Activated CD8-positive, alpha-beta T cell treated with anti-CD3 and anti-CD28 coated beads for 36 hours (primary cell): ENCODE measurements around the gene HSPA1A. TPM values are rescaled to one million over a fixed set of nuclear protein-coding genes. Genes with fewer than 3 reads are reported as not detected.
"Not testable (repeated sequence)": the region's sequence is repeated elsewhere in the genome, so short reads cannot be mapped to it uniquely, and the experiment has no call there.

Experiments
- ATAC-seq: fragments of 200-7000 bp; cut with Tn5 transposase; one replicate; pipeline ENCODE4 v1.10.0; 2021; ENCODE audit warnings: mild to moderate bottlenecking, moderate library complexity
- CTCF ChIA-PET: fragments of 350-600 bp; sonication (Branson Sonifier 250); formaldehyde crosslinking; loops from one replicate; lab custom pipeline; 2021; ENCODE audit warnings: antibody characterized with exemption; lab: Charles Lee
- POLR2A ChIA-PET: fragments of 350-600 bp; sonication (Branson Sonifier 250); formaldehyde crosslinking; loops from one replicate; lab custom pipeline; 2021; ENCODE audit warnings: antibody characterized with exemption; lab: Charles Lee
- DNase-seq: peaks from one replicate; pipeline ENCODE4 v3.0.0-alpha.2; 2020
- H3K27ac Mint-ChIP-seq: one replicate; pipeline ENCODE4 v1.8.0; 2021; ENCODE audit warnings: mild to moderate bottlenecking, mixed read lengths
- H3K27me3 Mint-ChIP-seq: one replicate; pipeline ENCODE4 v1.8.0; 2021; ENCODE audit warnings: mixed read lengths
- H3K36me3 Mint-ChIP-seq: one replicate; pipeline ENCODE4 v1.8.0; 2021; ENCODE audit warnings: low read depth, mixed read lengths
- H3K4me1 Mint-ChIP-seq: one replicate; pipeline ENCODE4 v1.8.0; 2021; ENCODE audit warnings: low read depth, mixed read lengths
- H3K4me3 Mint-ChIP-seq: one replicate; pipeline ENCODE4 v1.8.0; 2021; ENCODE audit warnings: mild to moderate bottlenecking, moderate library complexity, mixed read lengths
- H3K9me3 Mint-ChIP-seq: one replicate; pipeline ENCODE4 v1.8.0; 2021; ENCODE audit warnings: mixed read lengths
- intact Hi-C: fragments of 100-400 bp; cut with micrococcal nuclease; formaldehyde crosslinking; loops from one replicate; pipeline ENCODE4 v1.10.0; 2022
- total RNA-seq, 2 experiments: library from RNA; stranded (reverse); gene quantifications; one replicate each; pipeline ENCODE4 v1.2.3, GENCODE V29; 2021
- TF ChIP-seq, protein P1 (sequence below): fragments of 200-600 bp; IDR thresholded peaks from one replicate; pipeline ENCODE4 v1.8.0; 2022; ENCODE audit warnings: antibody characterized with exemption, mild to moderate bottlenecking

HSPA1A gene
- total RNA-seq, 2 experiments from 2014 or later: 36.6 to 37.8 TPM

DNA sequence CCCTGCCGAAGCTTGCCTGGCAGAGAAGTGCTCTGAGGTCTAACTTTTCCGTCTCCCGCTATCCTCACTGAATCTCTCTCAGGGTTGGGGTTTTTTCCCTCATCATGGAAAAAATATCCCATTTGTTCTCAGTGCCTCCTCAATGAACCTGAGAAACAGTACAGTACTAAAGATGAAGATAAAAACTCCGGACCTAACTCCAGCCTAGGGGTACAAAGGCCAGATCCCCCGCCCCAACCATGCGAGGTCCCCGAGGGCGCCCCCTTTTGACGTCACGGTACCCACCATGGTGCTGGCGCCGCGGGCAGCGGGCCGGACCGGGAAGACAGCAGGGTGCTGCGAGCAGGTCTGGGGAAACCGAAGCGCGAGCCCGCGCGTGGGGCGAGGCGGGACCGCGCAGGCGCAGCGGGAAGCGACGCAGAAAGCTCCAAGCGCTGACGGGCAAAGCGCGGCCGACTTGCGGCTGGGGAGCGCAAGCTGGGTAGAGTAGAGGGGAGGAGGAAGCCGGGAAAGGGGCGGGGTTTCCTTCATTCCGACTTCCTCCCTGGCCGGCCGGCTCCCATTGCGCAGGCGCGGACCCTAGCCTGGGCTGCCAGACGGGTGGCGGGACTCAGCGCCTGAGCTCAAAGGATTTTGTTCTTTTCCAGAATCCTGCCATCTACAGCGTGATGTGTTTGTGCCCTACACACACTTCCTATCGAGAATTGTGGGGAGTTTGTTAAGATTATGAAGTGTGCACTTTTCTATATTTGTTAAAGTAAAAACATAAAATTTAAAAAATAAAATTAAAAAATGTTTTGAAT, 8.7 kb upstream of the HSPA1A start, which contains the start of gene LSM2:
TSS of gene LSM2 (minus strand) at position 497 of the 803 bp plus-strand sequence. CDS start at position 288, 209 bp downstream.
- POLR2A ChIA-PET: interaction anchor here (0.6 to 2.1 kb wide), 20 partner anchors 9 to 1165 kb away, joined by 3 to 16 read pairs (median 3); partner anchors contain the start of genes DDX39B, HSPA1A, HSPA1B and HSPA1L

DNA sequence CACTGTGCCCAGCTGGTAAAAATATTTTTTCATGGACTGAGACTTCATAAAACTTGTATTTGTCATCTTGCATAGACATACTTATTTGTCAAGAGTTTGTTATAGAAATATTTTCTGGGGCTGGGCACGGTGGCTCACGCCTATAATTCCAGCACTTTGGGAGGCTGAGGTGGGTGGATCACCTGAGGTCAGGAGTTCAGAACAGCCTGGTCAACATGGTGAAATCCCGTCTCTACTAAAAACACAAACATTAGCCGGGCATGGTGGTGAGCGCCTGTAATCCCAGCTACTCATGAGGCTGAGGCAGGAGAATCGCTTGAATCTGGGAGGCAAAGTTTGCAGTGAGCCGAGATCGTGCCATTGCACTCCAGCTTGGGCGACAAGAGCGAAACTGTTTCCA, 6.7 kb upstream of the HSPA1A start:
- DNase-seq, H3K4me3 Mint-ChIP-seq, ATAC-seq, H3K9me3 Mint-ChIP-seq, H3K27me3 Mint-ChIP-seq, intact Hi-C loops, H3K36me3 Mint-ChIP-seq: not testable (repeated sequence)
- POLR2A ChIA-PET: interaction anchor here (0.6 to 0.9 kb wide), 3 partner anchors 13 to 909 kb away, joined by 3 to 4 read pairs (median 3); no protein-coding TSS in a partner anchor
- Mint-ChIP-seq H3K27ac (peak overlapping the region; percentile 20), H3K4me1 (peaks cover 28% of the 10 kb centered on the region)
- CTCF ChIA-PET: interaction anchor here (0.9 to 2.6 kb wide), 4 partner anchors 12 to 79 kb away, joined by 3 to 11 read pairs (median 4); no protein-coding TSS in a partner anchor

More for the DNA sequence above, 8.7 kb upstream of the HSPA1A start, which contains the start of gene LSM2:
- CTCF ChIA-PET: interaction anchor here (0.7 to 3.1 kb wide), 18 partner anchors 9 to 125 kb away, joined by 3 to 28 read pairs (median 4); partner anchors contain the start of genes ABHD16A, DDAH2, HSPA1A and HSPA1L
- DNase-seq (peak; percentile 98), ATAC-seq (peak; percentile 98)
- H3K4me1 Mint-ChIP-seq: peaks cover 19% of the 10 kb centered on the region
- H3K27me3 Mint-ChIP-seq: no peaks in the 10 kb centered on the region
- peak within 1 kb of the TSS; percentile 98 for H3K4me3 Mint-ChIP-seq
- H3K9me3 Mint-ChIP-seq: no peaks in the 10 kb centered on the region
- intact Hi-C loops: no loop called here
- H3K27ac Mint-ChIP-seq: peak within 1 kb of the TSS; percentile 97
- TF ChIP-seq, protein P1, sequence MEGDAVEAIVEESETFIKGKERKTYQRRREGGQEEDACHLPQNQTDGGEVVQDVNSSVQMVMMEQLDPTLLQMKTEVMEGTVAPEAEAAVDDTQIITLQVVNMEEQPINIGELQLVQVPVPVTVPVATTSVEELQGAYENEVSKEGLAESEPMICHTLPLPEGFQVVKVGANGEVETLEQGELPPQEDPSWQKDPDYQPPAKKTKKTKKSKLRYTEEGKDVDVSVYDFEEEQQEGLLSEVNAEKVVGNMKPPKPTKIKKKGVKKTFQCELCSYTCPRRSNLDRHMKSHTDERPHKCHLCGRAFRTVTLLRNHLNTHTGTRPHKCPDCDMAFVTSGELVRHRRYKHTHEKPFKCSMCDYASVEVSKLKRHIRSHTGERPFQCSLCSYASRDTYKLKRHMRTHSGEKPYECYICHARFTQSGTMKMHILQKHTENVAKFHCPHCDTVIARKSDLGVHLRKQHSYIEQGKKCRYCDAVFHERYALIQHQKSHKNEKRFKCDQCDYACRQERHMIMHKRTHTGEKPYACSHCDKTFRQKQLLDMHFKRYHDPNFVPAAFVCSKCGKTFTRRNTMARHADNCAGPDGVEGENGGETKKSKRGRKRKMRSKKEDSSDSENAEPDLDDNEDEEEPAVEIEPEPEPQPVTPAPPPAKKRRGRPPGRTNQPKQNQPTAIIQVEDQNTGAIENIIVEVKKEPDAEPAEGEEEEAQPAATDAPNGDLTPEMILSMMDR: no peak
- peaks cover 15% of the 10 kb centered on the region for H3K36me3 Mint-ChIP-seq

DNA sequence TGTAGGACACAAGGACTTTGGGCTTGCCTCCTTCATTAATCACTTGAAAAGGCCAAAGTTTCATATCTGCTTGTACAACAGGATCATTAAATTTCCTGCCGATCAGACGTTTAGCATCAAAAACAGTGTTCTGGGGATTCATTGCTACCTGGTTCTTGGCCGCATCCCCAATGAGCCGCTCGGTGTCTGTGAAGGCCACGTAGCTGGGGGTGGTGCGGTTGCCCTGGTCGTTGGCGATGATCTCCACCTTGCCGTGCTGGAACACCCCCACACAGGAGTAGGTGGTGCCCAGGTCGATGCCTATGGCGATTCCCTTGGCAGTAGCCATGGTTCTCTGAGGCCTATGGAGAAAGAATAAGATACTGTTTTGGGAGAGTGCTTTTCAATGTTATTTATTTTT, 3.7 kb upstream of the HSPA1A start:
- H3K27ac Mint-ChIP-seq: no peak overlapping the region
- no peaks in the 10 kb centered on the region for H3K27me3 Mint-ChIP-seq
- POLR2A ChIA-PET: interaction anchor here (0.5 to 1.7 kb wide), 8 partner anchors 10 to 159 kb away, joined by 3 to 5 read pairs (median 3); partner anchors contain the start of gene BAG6
- DNase-seq (no peak), ATAC-seq (no peak)
- intact Hi-C loops: no loop called here
- no peaks in the 10 kb centered on the region for H3K9me3 Mint-ChIP-seq
- peaks cover 24% of the 10 kb centered on the region for H3K4me1 Mint-ChIP-seq
- no peak overlapping the region for H3K4me3 Mint-ChIP-seq
- CTCF ChIA-PET: interaction anchor here (0.7 to 2.1 kb wide), 5 partner anchors 16 to 82 kb away, joined by 3 to 9 read pairs (median 6); partner anchors contain the start of gene VARS1
- no peaks in the 10 kb centered on the region for H3K36me3 Mint-ChIP-seq
- TF ChIP-seq, protein P1: no peak

DNA sequence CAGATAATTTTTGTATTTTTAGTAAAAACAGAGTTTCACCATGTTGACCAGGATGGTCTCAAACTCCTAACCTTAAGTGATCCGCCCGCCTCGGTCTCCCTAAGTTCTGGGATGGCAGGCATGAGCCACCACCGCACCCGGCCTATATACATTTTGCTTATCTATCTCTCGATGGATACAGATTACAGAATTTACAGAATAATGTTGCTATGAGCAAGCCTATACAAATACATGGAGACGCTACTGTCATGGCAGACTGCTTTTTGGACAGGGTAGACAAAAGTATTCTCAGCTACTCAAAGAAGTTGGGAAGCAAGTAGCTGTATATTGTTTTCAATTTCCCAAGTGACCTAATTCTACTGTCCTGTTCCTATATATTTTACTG, 1.9 kb upstream of the HSPA1A start:
- no peaks in the 10 kb centered on the region for H3K9me3 Mint-ChIP-seq
- peak overlapping the region; percentile 90 for H3K27ac Mint-ChIP-seq
- ATAC-seq (no peak), DNase-seq (no peak)
- H3K4me1 Mint-ChIP-seq: peaks cover 32% of the 10 kb centered on the region
- CTCF ChIA-PET: interaction anchor here (0.7 to 3.7 kb wide), 7 partner anchors 17 to 139 kb away, joined by 3 to 16 read pairs (median 6); partner anchors contain the start of genes MSH5 and VARS1
- peaks cover 3% of the 10 kb centered on the region for H3K36me3 Mint-ChIP-seq
- H3K4me3 Mint-ChIP-seq: peak overlapping the region; percentile 85
- intact Hi-C loops: no loop called here
- POLR2A ChIA-PET: interaction anchor here (0.6 to 1.2 kb wide), 2 partner anchors 25 to 148 kb away, joined by 3 to 5 read pairs; partner anchors contain the start of genes CSNK2B and GPANK1
- H3K27me3 Mint-ChIP-seq: no peaks in the 10 kb centered on the region
- TF ChIP-seq, protein P1: no peak

DNA sequence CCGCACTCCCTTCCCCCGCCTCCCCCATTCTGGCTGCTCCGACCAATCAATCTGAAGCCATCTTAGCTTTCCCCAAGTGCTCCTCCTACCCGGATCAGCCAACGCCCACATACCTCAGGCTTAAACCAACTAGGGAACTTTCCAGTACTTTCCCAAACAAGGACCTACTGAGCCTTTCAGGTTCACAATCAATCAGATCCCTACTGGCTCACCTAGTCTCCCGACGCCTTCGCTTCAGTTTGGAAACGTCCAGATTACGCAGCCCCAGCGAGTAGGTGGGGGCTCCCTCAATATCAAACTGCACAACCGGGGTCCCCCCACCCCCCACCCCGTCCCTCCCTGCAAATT, 692 bp upstream of the HSPA1A start:
- intact Hi-C loops: no loop called here
- Mint-ChIP-seq H3K9me3 (no peaks in the 10 kb centered on the region), H3K36me3 (peaks cover 6% of the 10 kb centered on the region), H3K27ac (peak overlapping the region; percentile 92), H3K4me3 (peak overlapping the region; percentile 85), H3K4me1 (peaks cover 37% of the 10 kb centered on the region), H3K27me3 (no peaks in the 10 kb centered on the region)
- ChIA-PET POLR2A (interaction anchor here (0.9 to 1.6 kb wide), 3 partner anchors 8 to 17 kb away, joined by 3 to 6 read pairs (median 4); partner anchors contain the start of gene LSM2), CTCF (interaction anchor here (0.9 to 3.7 kb wide), 6 partner anchors 8 to 76 kb away, joined by 3 to 16 read pairs (median 4); partner anchors contain the start of genes LSM2, MSH5 and VARS1)
- TF ChIP-seq, protein P1: no peak
- ATAC-seq (peak; percentile 53), DNase-seq (peak; percentile 76)

DNA sequence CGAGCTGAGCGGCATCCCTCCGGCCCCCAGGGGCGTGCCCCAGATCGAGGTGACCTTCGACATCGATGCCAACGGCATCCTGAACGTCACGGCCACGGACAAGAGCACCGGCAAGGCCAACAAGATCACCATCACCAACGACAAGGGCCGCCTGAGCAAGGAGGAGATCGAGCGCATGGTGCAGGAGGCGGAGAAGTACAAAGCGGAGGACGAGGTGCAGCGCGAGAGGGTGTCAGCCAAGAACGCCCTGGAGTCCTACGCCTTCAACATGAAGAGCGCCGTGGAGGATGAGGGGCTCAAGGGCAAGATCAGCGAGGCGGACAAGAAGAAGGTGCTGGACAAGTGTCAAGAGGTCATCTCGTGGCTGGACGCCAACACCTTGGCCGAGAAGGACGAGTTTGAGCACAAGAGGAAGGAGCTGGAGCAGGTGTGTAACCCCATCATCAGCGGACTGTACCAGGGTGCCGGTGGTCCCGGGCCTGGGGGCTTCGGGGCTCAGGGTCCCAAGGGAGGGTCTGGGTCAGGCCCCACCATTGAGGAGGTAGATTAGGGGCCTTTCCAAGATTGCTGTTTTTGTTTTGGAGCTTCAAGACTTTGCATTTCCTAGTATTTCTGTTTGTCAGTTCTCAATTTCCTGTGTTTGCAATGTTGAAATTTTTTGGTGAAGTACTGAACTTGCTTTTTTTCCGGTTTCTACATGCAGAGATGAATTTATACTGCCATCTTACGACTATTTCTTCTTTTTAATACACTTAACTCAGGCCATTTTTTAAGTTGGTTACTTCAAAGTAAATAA, 2.0 kb downstream of the HSPA1A start:
- DNase-seq, H3K27me3 Mint-ChIP-seq, H3K9me3 Mint-ChIP-seq, intact Hi-C loops, H3K36me3 Mint-ChIP-seq: not testable (repeated sequence)
- Mint-ChIP-seq H3K4me3 (peak overlapping the region; percentile 76), H3K4me1 (peaks cover 49% of the 10 kb centered on the region), H3K27ac (peak overlapping the region; percentile 90)
- POLR2A ChIA-PET: interaction anchor here (1.0 to 2.1 kb wide), 3 partner anchors 10 to 80 kb away, joined by 3 to 9 read pairs (median 6); partner anchors contain the start of gene LSM2
- ATAC-seq: peak; percentile 32
- CTCF ChIA-PET: interaction anchor here (0.6 to 1.4 kb wide), 7 partner anchors 9 to 86 kb away, joined by 3 to 9 read pairs (median 3); partner anchors contain the start of gene LSM2
